ENCODE data around the gene DRGX.

DRGX gene

GRCh38 chr10:49395741-49396665 is at the start of gene DRGX:
Gene DRGX, minus strand, starts transcription at chr10:49396089. Its CDS starts 649 bp downstream, at chr10:49395440.
- in situ Hi-C loops (cut with HindIII; ENCODE audit: low sequenced_read_pairs), result no loop called here

GRCh38 chr10:49444349-49444748 is 48.5 kb upstream of the DRGX start:
- in situ Hi-C loops (cut with HindIII; ENCODE audit: low sequenced_read_pairs), result no loop called here

GRCh38 chr10:49442863-49443262 is 47.0 kb upstream of the DRGX start:
- in situ Hi-C loops (cut with HindIII; ENCODE audit: low sequenced_read_pairs), result no loop called here

GRCh38 chr10:49441488-49442476 is 45.9 kb upstream of the DRGX start:
- in situ Hi-C loops (cut with HindIII; ENCODE audit: low sequenced_read_pairs), result no loop called here

- in situ Hi-C loops (cut with HindIII; ENCODE audit: low sequenced_read_pairs), result no loop called here
Measured at GRCh38 chr10:49435225-49435624, 39.3 kb upstream of the DRGX start.

- in situ Hi-C loops (cut with HindIII; ENCODE audit: low sequenced_read_pairs), result no loop called here
Measured at GRCh38 chr10:49433069-49433468, 37.2 kb upstream of the DRGX start.

GRCh38 chr10:49431426-49431825 is 35.5 kb upstream of the DRGX start:
- in situ Hi-C loops (cut with HindIII; ENCODE audit: low sequenced_read_pairs), result no loop called here

GRCh38 chr10:49429458-49429857 is 33.6 kb upstream of the DRGX start:
- in situ Hi-C loops (cut with HindIII; ENCODE audit: low sequenced_read_pairs), result no loop called here

- in situ Hi-C loops (cut with HindIII; ENCODE audit: low sequenced_read_pairs), result no loop called here
Measured at GRCh38 chr10:49426490-49427360, 30.8 kb upstream of the DRGX start.

- in situ Hi-C loops (cut with HindIII; ENCODE audit: low sequenced_read_pairs), result no loop called here
Measured at GRCh38 chr10:49419005-49419404, 23.1 kb upstream of the DRGX start.

- in situ Hi-C loops (cut with HindIII; ENCODE audit: low sequenced_read_pairs), result no loop called here
Measured at GRCh38 chr10:49418328-49418727, 22.4 kb upstream of the DRGX start.

- in situ Hi-C loops (cut with HindIII; ENCODE audit: low sequenced_read_pairs), result no loop called here
Measured at GRCh38 chr10:49418053-49418326, 22.1 kb upstream of the DRGX start.

GRCh38 chr10:49417311-49418052 is 21.6 kb upstream of the DRGX start:
- in situ Hi-C loops (cut with HindIII; ENCODE audit: low sequenced_read_pairs), result no loop called here

GRCh38 chr10:49415846-49416245 is 20.0 kb upstream of the DRGX start:
- in situ Hi-C loops (cut with HindIII; ENCODE audit: low sequenced_read_pairs), result no loop called here

GRCh38 chr10:49415109-49415508 is 19.2 kb upstream of the DRGX start:
- in situ Hi-C loops (cut with HindIII; ENCODE audit: low sequenced_read_pairs), result no loop called here

GRCh38 chr10:49414496-49414895 is 18.6 kb upstream of the DRGX start:
- in situ Hi-C loops (cut with HindIII; ENCODE audit: low sequenced_read_pairs), result no loop called here

GRCh38 chr10:49412571-49412970 is 16.7 kb upstream of the DRGX start:
- in situ Hi-C loops (cut with HindIII; ENCODE audit: low sequenced_read_pairs), result no loop called here

- in situ Hi-C loops (cut with HindIII; ENCODE audit: low sequenced_read_pairs), result no loop called here
Measured at GRCh38 chr10:49410365-49411074, 14.6 kb upstream of the DRGX start.

GRCh38 chr10:49409755-49410154 is 13.9 kb upstream of the DRGX start:
- in situ Hi-C loops (cut with HindIII; ENCODE audit: low sequenced_read_pairs), result no loop called here

Measured in DLD1 (cell line).